Tibial nerve (tissue), 4 donors: Measurements from ENCODE around the gene FAAH. TPM values are rescaled to one million over a fixed set of nuclear protein-coding genes. Genes with fewer than 3 reads are reported as not detected.

Experiments
- DNase-seq, 2 donors: peaks; one replicate each; pipeline ENCODE4 v3.0.0-alpha.2; 2019; ENCODE audit warnings: low spot score in 2 of 2
- H3K27ac ChIP-seq, 4 donors: fragments of 200-600 bp; sonication (generic) in 3 of 4; one replicate each; pipeline ENCODE4 v1.5.1; 2017 to 2019; ENCODE audit warnings: mild to moderate bottlenecking in 1 of 4
- H3K27me3 ChIP-seq, 2 donors: fragments of 200-600 bp; sonication (generic) in 1 of 2; one replicate each; pipeline versions ENCODE4 v1.5.1 to v1.6.0; 2017 to 2019
- H3K36me3 ChIP-seq, 3 donors: fragments of 200-600 bp; sonication (generic); one replicate each; pipeline ENCODE4 v1.5.1; 2018 to 2019
- H3K4me1 ChIP-seq, 4 donors: fragments of 200-600 bp; sonication (generic) in 3 of 4; one replicate each; pipeline ENCODE4 v1.5.1; 2017 to 2019
- H3K4me3 ChIP-seq, 4 donors: fragments of 200-600 bp; sonication (generic) in 3 of 4; one replicate each; pipeline ENCODE4 v1.5.1; 2017 to 2019; ENCODE audit warnings: mild to moderate bottlenecking in 1 of 4, moderate library complexity in 1 of 4
- H3K9me3 ChIP-seq, 4 donors: fragments of 200-600 bp; sonication (generic) in 3 of 4; one replicate each; pipeline ENCODE4 v1.5.1; 2017 to 2019
- CTCF ChIP-seq, 5 experiments: fragments of 200-600 bp in 3 of 5; fragments of 450-650 bp in 2 of 5; sonication (generic) in 3 of 5; IDR thresholded peaks; one replicate each; pipeline ENCODE4 v1.5.1; 2016 to 2019; ENCODE audit warnings: antibody characterized with exemption in 5 of 5, mild to moderate bottlenecking in 3 of 5, moderate library complexity in 2 of 5
- EP300 ChIP-seq, 2 donors: sonication (generic); formaldehyde crosslinking; IDR thresholded peaks; one replicate each; pipeline ENCODE4 v1.6.1; 2017; ENCODE audit warnings: antibody characterized with exemption in 2 of 2, mild to moderate bottlenecking in 1 of 2
- POLR2A ChIP-seq, 2 donors: fragments of 450-650 bp; IDR thresholded peaks; one replicate each; pipeline ENCODE4 v1.6.1; 2017; ENCODE audit warnings: antibody characterized with exemption in 2 of 2, mild to moderate bottlenecking in 2 of 2, moderate library complexity in 2 of 2
- WGBS, 2 donors: methylation state at CpG; one replicate each; pipeline ENCODE4 v1.1.5; 2018; 5-methylcytosine and 5-hydroxymethylcytosine counted together
- total RNA-seq, 4 donors: library from RNA; depleted of rRNA; stranded (reverse); fragments of >200 nt; gene quantifications; one replicate each; pipeline ENCODE4 v1.1.0, GENCODE V29; 2016

FAAH gene
- total RNA-seq, 4 donors from 2014 or later = 42.3 to 135 (median 121) TPM

GRCh38 chr1:46457178-46457577 lies 63.1 kb downstream of the FAAH start:
- DNase-seq = no peak
- no peaks in the 10 kb centered on the region for H3K36me3 ChIP-seq
- no peak for TF ChIP-seq POLR2A (IDR thresholded peaks at IDR 0.05)
- no peak for TF ChIP-seq CTCF (IDR thresholded peaks at IDR 0.05)
- no peak for TF ChIP-seq EP300 (IDR thresholded peaks at IDR 0.05)
- peaks cover 0 to 42% of the 10 kb centered on the region in 2 donors for H3K27me3 ChIP-seq
- no peak overlapping the region for H3K27ac ChIP-seq
- H3K4me3 ChIP-seq = no peak overlapping the region
- 91 to 94% methylated on average over 6 of the region's 6 CpGs for WGBS, 2 donors
- H3K4me1 ChIP-seq = no peaks in the 10 kb centered on the region
- no peaks in the 10 kb centered on the region for H3K9me3 ChIP-seq

GRCh38 chr1:46458190-46458589 lies 64.1 kb downstream of the FAAH start:
- Histone ChIP-seq H3K36me3 (no peaks in the 10 kb centered on the region), H3K27me3 (peaks cover 0 to 35% of the 10 kb centered on the region in 2 donors), H3K4me3 (no peak overlapping the region), H3K9me3 (no peaks in the 10 kb centered on the region), H3K4me1 (no peaks in the 10 kb centered on the region), H3K27ac (no peak overlapping the region)
- TF ChIP-seq POLR2A (IDR thresholded peaks at IDR 0.05) (no peak), EP300 (IDR thresholded peaks at IDR 0.05) (no peak), CTCF (IDR thresholded peaks at IDR 0.05) (no peak)
- 38 to 42% methylated on average over 3 to 4 of the region's 4 CpGs for WGBS, 2 donors
- DNase-seq = no peak

- WGBS, 2 donors = 52 to 57% methylated on average over 7 of the region's 7 CpGs
- Histone ChIP-seq H3K36me3 (no peaks in the 10 kb centered on the region), H3K4me1 (no peaks in the 10 kb centered on the region), H3K9me3 (no peaks in the 10 kb centered on the region), H3K27ac (no peak overlapping the region), H3K27me3 (peaks cover 0 to 29% of the 10 kb centered on the region in 2 donors), H3K4me3 (no peak overlapping the region)
- DNase-seq = no peak
- TF ChIP-seq CTCF (IDR thresholded peaks at IDR 0.05) = no peak
- TF ChIP-seq POLR2A (IDR thresholded peaks at IDR 0.05) = no peak
- no peak for TF ChIP-seq EP300 (IDR thresholded peaks at IDR 0.05)
These were observed 64.7 kb downstream of the FAAH start for GRCh38 chr1:46458846-46459245.

GRCh38 chr1:46459315-46459714 lies 65.2 kb downstream of the FAAH start:
- Histone ChIP-seq H3K9me3 (no peaks in the 10 kb centered on the region), H3K4me3 (no peak overlapping the region), H3K4me1 (no peaks in the 10 kb centered on the region), H3K27me3 (peaks cover 0 to 24% of the 10 kb centered on the region in 2 donors), H3K27ac (no peak overlapping the region), H3K36me3 (no peaks in the 10 kb centered on the region)
- TF ChIP-seq EP300 (IDR thresholded peaks at IDR 0.05) = no peak
- no peak for TF ChIP-seq CTCF (IDR thresholded peaks at IDR 0.05)
- no peak for TF ChIP-seq POLR2A (IDR thresholded peaks at IDR 0.05)
- DNase-seq = no peak
- 75 to 76% methylated on average over 8 of the region's 8 CpGs for WGBS, 2 donors

- no peak for TF ChIP-seq POLR2A (IDR thresholded peaks at IDR 0.05)
- no peak for TF ChIP-seq CTCF (IDR thresholded peaks at IDR 0.05)
- TF ChIP-seq EP300 (IDR thresholded peaks at IDR 0.05) = no peak
- WGBS, 2 donors = 56 to 58% methylated on average over 9 to 10 of the region's 11 CpGs
- H3K27ac ChIP-seq = no peak overlapping the region
These were observed 67.1 kb downstream of the FAAH start for GRCh38 chr1:46461017-46461808.

More at GRCh38 chr1:46461017-46461808, 67.1 kb downstream of the FAAH start:
- no peaks in the 10 kb centered on the region for H3K9me3 ChIP-seq
- peaks cover 0 to 22% of the 10 kb centered on the region in 2 donors for H3K27me3 ChIP-seq
- no peak overlapping the region for H3K4me3 ChIP-seq
- DNase-seq = no peak
- peaks cover 0 to 4% (median 0%) of the 10 kb centered on the region in 4 donors for H3K4me1 ChIP-seq
- no peaks in the 10 kb centered on the region for H3K36me3 ChIP-seq
